GM21576 (cell line): ENCODE results near the gene KRT39.

Experiments
- ATAC-seq: cut with Tn5 transposase; IDR thresholded peaks from one replicate; pipeline ENCODE4 v1.9.1; 2021; ENCODE audit warnings: mild to moderate bottlenecking, moderate library complexity; ENCODE audit not compliant: unreplicated experiment

KRT39 gene

GRCh38 chr17:40909351-40909750 lies 57.4 kb downstream of the KRT39 start:
- no peak for ATAC-seq
